SK-N-SH treated with all-trans-retinoic acid at 6 μM for 48 hours (cell line): ENCODE measurements around the gene PTPN12.

Experiments
- ATAC-seq: fragments of 200-7000 bp; cut with Tn5 transposase; 3 replicates; pipeline ENCODE4 v1.9.1; 2020; ENCODE audit warnings: mild to moderate bottlenecking, moderate library complexity
- ARNTL ChIP-seq: fragments of 450-650 bp; formaldehyde crosslinking; IDR thresholded peaks from 2 replicates; pipeline ENCODE4 v1.5.0; 2020; ENCODE audit warnings: low read depth, mild to moderate bottlenecking, moderate library complexity, borderline replicate concordance
- BACH2 ChIP-seq: fragments of 250-450 bp; sonication (Bioruptor Pico); IDR thresholded peaks from 2 replicates; pipeline ENCODE4 v1.9.0; 2021; ENCODE audit warnings: mild to moderate bottlenecking, borderline replicate concordance
- CREB5 ChIP-seq: fragments of 250-450 bp; sonication (Bioruptor Pico); IDR thresholded peaks from 2 replicates; pipeline ENCODE4 v1.5.1; 2020; ENCODE audit warnings: low read depth, mild to moderate bottlenecking, moderate library complexity
- CSDC2 ChIP-seq: fragments of 250-450 bp; sonication (Bioruptor Pico); IDR thresholded peaks from 2 replicates; pipeline ENCODE4 v1.5.0; 2020; ENCODE audit warnings: mild to moderate bottlenecking, moderate library complexity
- CSRNP3 ChIP-seq: fragments of 250-450 bp; sonication (Bioruptor Pico); IDR thresholded peaks from 2 replicates; pipeline ENCODE4 v1.5.1; 2021; ENCODE audit warnings: mild to moderate bottlenecking, moderate library complexity
- ESRRG ChIP-seq: fragments of 250-450 bp; sonication (Bioruptor Pico); IDR thresholded peaks from 2 replicates; pipeline ENCODE4 v1.6.1; 2021; ENCODE audit warnings: mild to moderate bottlenecking
- ISL1 ChIP-seq: fragments of 250-450 bp; sonication (Bioruptor Pico); IDR thresholded peaks from 2 replicates; pipeline ENCODE4 v2.1.2; 2022; ENCODE audit warnings: mild to moderate bottlenecking, moderate library complexity
- OSR1 ChIP-seq: fragments of 250-450 bp; sonication (Bioruptor Pico); IDR thresholded peaks from 2 replicates; pipeline ENCODE4 v1.8.0; 2022; ENCODE audit warnings: moderate library complexity, mild to moderate bottlenecking, inconsistent platforms
- PATZ1 ChIP-seq: fragments of 250-450 bp; sonication (Bioruptor Pico); IDR thresholded peaks from 2 replicates; pipeline ENCODE4 v1.8.0; 2020; ENCODE audit warnings: mild to moderate bottlenecking, moderate library complexity, borderline replicate concordance
- PPARA ChIP-seq: fragments of 250-450 bp; sonication (Bioruptor Pico); IDR thresholded peaks from 2 replicates; pipeline ENCODE4 v1.5.0; 2020; ENCODE audit warnings: mild to moderate bottlenecking, borderline replicate concordance
- RARB ChIP-seq: fragments of 250-450 bp; sonication (Bioruptor Pico); IDR thresholded peaks from 2 replicates; pipeline ENCODE4 v1.8.0; 2021; ENCODE audit warnings: mild to moderate bottlenecking, moderate library complexity
- SNAI2 ChIP-seq: fragments of 250-450 bp; sonication (Bioruptor Pico); IDR thresholded peaks from 2 replicates; pipeline ENCODE4 v1.5.0; 2020; ENCODE audit warnings: mild to moderate bottlenecking, moderate library complexity
- TCF4 ChIP-seq: fragments of 250-450 bp; sonication (Bioruptor Pico); IDR thresholded peaks from 2 replicates; pipeline ENCODE4 v1.8.0; 2021; ENCODE audit warnings: mild to moderate bottlenecking, moderate library complexity, borderline replicate concordance
- TOX ChIP-seq: fragments of 250-450 bp; sonication (Bioruptor Pico); IDR thresholded peaks from 2 replicates; pipeline ENCODE4 v1.8.0; 2021; ENCODE audit warnings: mild to moderate bottlenecking, moderate library complexity, borderline replicate concordance
- TSHZ2 ChIP-seq: fragments of 250-450 bp; sonication (Bioruptor Pico); IDR thresholded peaks from 2 replicates; pipeline ENCODE4 v1.5.0; 2020; ENCODE audit warnings: mild to moderate bottlenecking, moderate library complexity
- ZC3H10 ChIP-seq: fragments of 250-450 bp; sonication (Bioruptor Pico); IDR thresholded peaks from 2 replicates; pipeline ENCODE4 v1.5.1; 2021; ENCODE audit warnings: mild to moderate bottlenecking, moderate library complexity
- ZFP3 ChIP-seq: fragments of 250-450 bp; sonication (Bioruptor Pico); IDR thresholded peaks from 2 replicates; pipeline ENCODE4 v1.5.0; 2020; ENCODE audit warnings: mild to moderate bottlenecking, moderate library complexity
- ZFP30 ChIP-seq: fragments of 450-650 bp; formaldehyde crosslinking; IDR thresholded peaks from 2 replicates; pipeline ENCODE4 v1.5.0; 2022; ENCODE audit warnings: mild to moderate bottlenecking, moderate library complexity
- ZNF565 ChIP-seq: fragments of 450-650 bp; formaldehyde crosslinking; conservative IDR thresholded peaks from 2 replicates; pipeline ENCODE4 v1.5.0; 2020; ENCODE audit warnings: low read depth, mild to moderate bottlenecking, moderate library complexity
- ZNF70 ChIP-seq: fragments of 450-650 bp; formaldehyde crosslinking; IDR thresholded peaks from 2 replicates; pipeline ENCODE4 v1.5.0; 2020; ENCODE audit warnings: mild to moderate bottlenecking, moderate library complexity
- ZNF8 ChIP-seq: fragments of 450-650 bp; formaldehyde crosslinking; IDR thresholded peaks from 2 replicates; pipeline ENCODE4 v1.5.0; 2020; ENCODE audit warnings: mild to moderate bottlenecking, moderate library complexity
- TF ChIP-seq, protein P1 (sequence below): fragments of 250-450 bp; sonication (Bioruptor Pico); IDR thresholded peaks from 2 replicates; pipeline ENCODE4 v1.8.0; 2021; ENCODE audit warnings: low read depth, mild to moderate bottlenecking, moderate library complexity, borderline replicate concordance

Gene PTPN12

DNA sequence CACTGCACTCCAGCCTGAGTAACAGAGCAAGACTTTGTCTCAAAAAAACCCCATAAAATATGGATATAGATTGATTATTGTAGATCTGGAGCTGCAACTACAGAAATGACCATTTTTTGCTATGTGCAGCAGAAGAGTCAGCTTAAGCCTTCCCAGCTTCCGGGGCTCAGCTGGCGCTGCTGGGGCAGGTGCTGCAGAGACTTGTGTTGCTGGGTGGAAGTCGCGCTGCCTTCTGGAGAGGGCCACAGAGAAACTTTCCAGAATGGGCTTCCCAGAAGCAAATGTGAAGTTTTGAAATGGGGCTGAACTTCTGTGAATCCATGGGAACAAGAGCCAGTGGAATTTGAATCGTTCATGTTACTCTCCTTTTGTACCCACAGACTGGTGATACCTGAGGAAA lies 121.8 kb downstream of the PTPN12 start:
- ATAC-seq, result no peak
- no peak for TF ChIP-seq CSDC2 (CRISPR knock-in tag)
- TF ChIP-seq SNAI2 (CRISPR knock-in tag), result no peak
- no peak for TF ChIP-seq ZNF565
- TF ChIP-seq BACH2 (CRISPR knock-in tag), result no peak
- no peak for TF ChIP-seq ZC3H10

- no peak for ATAC-seq
- TF ChIP-seq TOX, result no peak
- no peak for TF ChIP-seq ZNF565
These were observed 124.7 kb downstream of the PTPN12 start for GRCh38 chr7:77661816-77662215.

DNA sequence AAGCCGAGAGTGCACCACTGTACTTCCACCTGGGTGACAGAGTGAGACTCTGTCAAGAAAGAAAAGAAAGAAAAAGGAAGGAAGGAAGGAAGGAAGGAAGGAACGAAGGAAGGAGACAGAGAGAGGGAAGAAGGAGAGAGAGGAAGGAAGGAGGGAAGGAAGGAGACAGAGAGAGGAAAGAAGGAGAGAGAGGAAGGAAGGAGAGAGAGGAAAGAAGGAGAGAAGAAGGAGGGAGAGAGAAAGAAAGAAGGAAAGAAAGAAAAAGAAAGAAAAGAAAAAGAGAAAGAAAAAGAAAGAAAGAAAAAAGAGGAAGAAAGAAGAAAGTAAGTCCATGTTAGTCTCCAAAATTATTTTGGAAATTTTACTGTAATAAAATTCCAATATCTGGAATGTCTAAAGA lies 125.8 kb downstream of the PTPN12 start:
- ATAC-seq, result no peak
- TF ChIP-seq TSHZ2 (CRISPR knock-in tag) (no peak), TCF4 (CRISPR knock-in tag) (no peak), ISL1 (no peak), ZNF8 (no peak), ZFP30 (CRISPR knock-in tag) (no peak), BACH2 (CRISPR knock-in tag) (no peak), TOX (no peak), RARB (CRISPR knock-in tag) (no peak), ZFP3 (no peak), ZC3H10 (no peak), CSDC2 (CRISPR knock-in tag) (no peak), CSRNP3 (CRISPR knock-in tag) (no peak), ZNF565 (no peak), CREB5 (CRISPR knock-in tag) (no peak), PATZ1 (CRISPR knock-in tag) (no peak), PPARA (CRISPR knock-in tag) (no peak), OSR1 (no peak), SNAI2 (CRISPR knock-in tag) (no peak)
- TF ChIP-seq, protein P1, sequence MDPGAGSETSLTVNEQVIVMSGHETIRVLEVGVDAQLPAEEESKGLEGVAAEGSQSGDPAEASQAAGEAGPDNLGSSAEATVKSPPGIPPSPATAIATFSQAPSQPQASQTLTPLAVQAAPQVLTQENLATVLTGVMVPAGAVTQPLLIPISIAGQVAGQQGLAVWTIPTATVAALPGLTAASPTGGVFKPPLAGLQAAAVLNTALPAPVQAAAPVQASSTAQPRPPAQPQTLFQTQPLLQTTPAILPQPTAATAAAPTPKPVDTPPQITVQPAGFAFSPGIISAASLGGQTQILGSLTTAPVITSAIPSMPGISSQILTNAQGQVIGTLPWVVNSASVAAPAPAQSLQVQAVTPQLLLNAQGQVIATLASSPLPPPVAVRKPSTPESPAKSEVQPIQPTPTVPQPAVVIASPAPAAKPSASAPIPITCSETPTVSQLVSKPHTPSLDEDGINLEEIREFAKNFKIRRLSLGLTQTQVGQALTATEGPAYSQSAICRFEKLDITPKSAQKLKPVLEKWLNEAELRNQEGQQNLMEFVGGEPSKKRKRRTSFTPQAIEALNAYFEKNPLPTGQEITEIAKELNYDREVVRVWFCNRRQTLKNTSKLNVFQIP (CRISPR knock-in tag), result no peak

DNA sequence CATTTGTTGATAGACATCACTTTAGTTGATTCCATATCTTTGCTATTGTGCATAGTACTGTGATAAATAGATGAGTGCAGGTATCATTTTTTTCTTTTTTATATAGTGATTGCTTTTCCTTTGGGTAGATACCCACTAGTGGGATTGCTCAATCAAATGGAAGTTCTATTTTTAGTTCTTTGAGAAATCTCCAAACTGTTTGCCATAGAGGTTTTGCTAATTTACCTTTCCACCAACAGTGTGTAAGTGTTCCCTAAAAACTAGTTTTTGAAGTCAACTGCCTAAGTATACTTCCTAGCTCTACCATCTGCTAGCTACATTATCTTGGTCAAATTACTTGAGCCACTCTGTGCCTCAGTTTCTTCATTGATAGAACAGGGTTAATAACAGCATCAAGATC lies 127.6 kb downstream of the PTPN12 start:
- TF ChIP-seq CREB5 (CRISPR knock-in tag) (no peak), RARB (CRISPR knock-in tag) (no peak), TOX (no peak), CSDC2 (CRISPR knock-in tag) (no peak), ARNTL (no peak), ZNF70 (CRISPR knock-in tag) (no peak), ZNF8 (no peak), SNAI2 (CRISPR knock-in tag) (no peak), ISL1 (no peak), ESRRG (CRISPR knock-in tag) (no peak), ZNF565 (no peak), OSR1 (no peak), PPARA (CRISPR knock-in tag) (no peak)
- TF ChIP-seq, protein P1 (CRISPR knock-in tag), result no peak
- no peak for ATAC-seq
